Measurements from ENCODE around the gene LGSN. TPM values are rescaled to one million over a fixed set of nuclear protein-coding genes. Genes with fewer than 3 reads are reported as not detected.
"Not testable (repeated sequence)": the region's sequence is repeated elsewhere in the genome, so short reads cannot be mapped to it uniquely, and the experiment has no call there.

The LGSN gene
- total and polyA plus RNA-seq, 8 donors = 0.04 to 0.52 (median 0.19) TPM; not detected in 3

DNA sequence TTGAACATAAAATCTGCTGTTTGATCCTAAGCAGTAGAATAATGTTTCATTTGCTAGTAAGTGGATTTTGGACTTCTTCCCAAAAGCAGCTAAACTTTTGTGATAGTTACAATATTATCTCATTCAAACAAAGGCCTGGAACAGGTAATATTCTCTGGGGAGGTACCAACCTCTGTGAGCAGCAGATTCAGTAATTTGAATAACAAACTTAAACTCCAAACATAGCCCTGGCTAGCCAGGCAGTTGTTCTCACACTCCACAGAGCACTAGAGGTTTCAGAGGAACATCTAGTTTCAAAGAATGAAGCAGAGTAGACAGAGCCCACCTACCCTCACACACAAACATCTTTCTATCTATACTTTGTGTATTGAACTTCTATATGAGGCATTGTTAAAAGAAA lies 40.9 kb downstream of the LGSN start:
- peak in 3 of 4 donors; percentile 16 to 61 (median 30) for ATAC-seq
- TF ChIP-seq, protein P1, sequence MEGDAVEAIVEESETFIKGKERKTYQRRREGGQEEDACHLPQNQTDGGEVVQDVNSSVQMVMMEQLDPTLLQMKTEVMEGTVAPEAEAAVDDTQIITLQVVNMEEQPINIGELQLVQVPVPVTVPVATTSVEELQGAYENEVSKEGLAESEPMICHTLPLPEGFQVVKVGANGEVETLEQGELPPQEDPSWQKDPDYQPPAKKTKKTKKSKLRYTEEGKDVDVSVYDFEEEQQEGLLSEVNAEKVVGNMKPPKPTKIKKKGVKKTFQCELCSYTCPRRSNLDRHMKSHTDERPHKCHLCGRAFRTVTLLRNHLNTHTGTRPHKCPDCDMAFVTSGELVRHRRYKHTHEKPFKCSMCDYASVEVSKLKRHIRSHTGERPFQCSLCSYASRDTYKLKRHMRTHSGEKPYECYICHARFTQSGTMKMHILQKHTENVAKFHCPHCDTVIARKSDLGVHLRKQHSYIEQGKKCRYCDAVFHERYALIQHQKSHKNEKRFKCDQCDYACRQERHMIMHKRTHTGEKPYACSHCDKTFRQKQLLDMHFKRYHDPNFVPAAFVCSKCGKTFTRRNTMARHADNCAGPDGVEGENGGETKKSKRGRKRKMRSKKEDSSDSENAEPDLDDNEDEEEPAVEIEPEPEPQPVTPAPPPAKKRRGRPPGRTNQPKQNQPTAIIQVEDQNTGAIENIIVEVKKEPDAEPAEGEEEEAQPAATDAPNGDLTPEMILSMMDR (IDR thresholded peaks at IDR 0.05) = no peak
- Histone ChIP-seq H3K9me3 (no peaks in the 10 kb centered on the region), H3K4me3 (no peak overlapping the region), H3K36me3 (no peaks in the 10 kb centered on the region), H3K4me1 (no peaks in the 10 kb centered on the region), H3K27ac (no peak overlapping the region), H3K27me3 (no peaks in the 10 kb centered on the region)
- FAIRE-seq = no peak
- intact Hi-C loops (cut with DNase I) = no loop called here
- no peak for DNase-seq

DNA sequence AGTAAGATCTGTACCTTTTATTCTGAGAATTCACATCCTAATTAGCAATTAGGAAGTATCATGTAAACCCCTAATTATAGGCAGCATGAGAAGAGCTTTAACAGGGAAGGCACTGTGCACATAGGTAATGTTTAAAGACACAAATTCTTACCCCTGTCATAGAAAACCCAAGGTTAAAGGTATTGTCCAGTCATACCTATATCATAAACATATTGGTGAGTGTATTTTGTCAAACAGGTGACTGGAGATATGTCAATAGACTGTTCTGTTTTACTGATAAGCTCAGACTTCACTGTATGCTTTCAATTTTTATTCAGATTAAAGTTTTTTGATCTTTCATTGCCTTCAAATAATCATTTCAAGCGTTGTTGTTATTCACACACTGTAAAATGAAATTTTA lies 43.8 kb downstream of the LGSN start:
- Histone ChIP-seq H3K36me3 (no peaks in the 10 kb centered on the region), H3K9me3 (no peaks in the 10 kb centered on the region), H3K27ac (no peak overlapping the region), H3K4me1 (no peaks in the 10 kb centered on the region), H3K4me3 (no peak overlapping the region), H3K27me3 (no peaks in the 10 kb centered on the region)
- WGBS, 2 donors = 14 to 19% methylated on average over 1 of the region's 1 CpG
- DNase-seq (no peak), FAIRE-seq (no peak), ATAC-seq (peak in 1 of 4 donors; percentile 34)
- TF ChIP-seq, protein P1 (IDR thresholded peaks at IDR 0.05) = no peak
- intact Hi-C loops (cut with DNase I) = no loop called here

DNA sequence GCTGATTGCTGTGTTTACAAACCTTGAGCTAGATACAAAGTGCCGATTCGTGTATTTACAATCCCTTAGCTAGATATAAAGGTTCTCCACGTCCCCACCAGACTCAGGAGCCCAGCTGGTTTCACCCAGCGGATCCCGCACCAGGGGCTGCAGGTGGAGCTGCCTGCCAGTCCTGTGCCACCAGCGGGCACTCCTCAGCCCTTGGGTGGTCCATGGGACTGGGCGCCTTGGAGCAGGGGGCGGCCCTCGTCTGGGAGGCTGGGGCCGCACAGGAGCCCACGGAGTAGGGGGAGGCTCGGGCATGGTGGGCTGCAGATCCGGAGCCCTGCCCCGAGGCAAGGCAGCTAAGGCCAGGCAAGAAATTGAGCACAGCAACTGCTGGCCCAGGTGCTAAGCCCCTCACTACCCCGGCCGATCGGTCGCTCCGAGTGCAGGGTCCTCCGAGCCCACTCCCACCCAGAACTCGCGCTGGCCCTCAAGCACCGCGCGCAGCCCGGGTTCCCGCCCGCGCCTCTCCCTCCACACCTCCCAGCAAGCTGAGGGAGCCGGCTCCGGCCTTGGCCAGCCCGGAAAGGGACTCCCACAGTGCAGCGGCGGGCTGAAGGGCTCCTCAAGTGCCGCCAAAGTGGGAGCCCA lies 44.9 kb downstream of the LGSN start:
- H3K27me3 ChIP-seq; H3K4me1 ChIP-seq; FAIRE-seq; H3K4me3 ChIP-seq; H3K9me3 ChIP-seq; H3K36me3 ChIP-seq; ATAC-seq; intact Hi-C loops (cut with DNase I); H3K27ac ChIP-seq: not testable (repeated sequence)
- DNase-seq = peak in 1 of 6 donors; percentile 51
- WGBS, 2 donors = 90 to 93% methylated on average over 35 of the region's 35 CpGs

DNA sequence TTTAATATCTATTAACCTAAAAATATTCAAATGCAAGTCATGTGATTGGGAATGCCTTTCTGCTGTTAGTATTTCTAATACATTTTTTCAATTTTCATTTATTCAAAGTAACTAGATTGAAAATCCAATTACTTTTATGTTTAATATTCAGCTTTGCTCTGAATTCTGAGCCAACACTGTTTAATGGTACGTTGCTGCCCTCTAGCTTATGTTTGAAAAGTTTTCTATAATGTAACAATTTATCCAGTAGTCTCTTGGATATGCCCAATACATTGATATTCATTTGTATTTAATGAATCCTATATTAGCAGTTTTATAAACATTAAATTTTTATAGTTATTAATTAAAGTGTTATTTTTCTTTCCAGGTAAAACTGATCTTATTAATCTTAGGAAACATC lies 47.4 kb downstream of the LGSN start:
- 2 to 3% methylated on average over 1 of the region's 1 CpG for WGBS, 2 donors
- ATAC-seq = peak in 3 of 4 donors; percentile 62 to 66 (median 62)
- Histone ChIP-seq H3K4me3 (no peak overlapping the region), H3K36me3 (no peaks in the 10 kb centered on the region), H3K4me1 (no peaks in the 10 kb centered on the region), H3K27me3 (no peaks in the 10 kb centered on the region), H3K27ac (no peak overlapping the region), H3K9me3 (no peaks in the 10 kb centered on the region)
- FAIRE-seq = peak; percentile 80
- intact Hi-C loops (cut with DNase I) = no loop called here
- no peak for DNase-seq
- TF ChIP-seq, protein P1 (IDR thresholded peaks at IDR 0.05) = peak in 1 of 4 donors; percentile 23

DNA sequence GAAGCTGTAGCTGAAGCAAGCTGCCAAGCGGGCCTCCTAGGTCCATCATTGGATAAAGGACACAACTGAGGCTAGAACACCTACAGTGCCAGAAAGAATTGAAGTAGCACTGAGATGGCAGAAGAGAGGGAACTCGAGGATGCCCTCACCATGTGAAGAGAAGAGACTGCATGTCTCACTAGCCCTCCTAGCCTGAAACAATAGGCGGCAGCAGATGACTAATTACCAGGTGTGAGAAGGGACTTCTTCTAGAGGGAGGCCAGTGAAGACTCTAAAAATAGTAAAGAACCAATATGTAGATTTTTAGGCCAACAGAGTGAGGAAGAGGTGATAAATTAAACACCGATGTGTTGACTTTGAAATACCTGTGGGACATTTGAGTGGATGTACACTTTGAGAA lies 50.3 kb downstream of the LGSN start:
- DNase-seq (no peak), FAIRE-seq (no peak), ATAC-seq (no peak)
- TF ChIP-seq, protein P1 (IDR thresholded peaks at IDR 0.05) = no peak
- Histone ChIP-seq H3K4me1 (no peaks in the 10 kb centered on the region), H3K4me3 (no peak overlapping the region), H3K27ac (no peak overlapping the region), H3K36me3 (no peaks in the 10 kb centered on the region), H3K9me3 (no peaks in the 10 kb centered on the region), H3K27me3 (no peaks in the 10 kb centered on the region)
- intact Hi-C loops (cut with DNase I) = no loop called here
- 60 to 79% methylated on average over 4 of the region's 4 CpGs for WGBS, 2 donors

All from pancreas (tissue), 10 donors.